ENCODE results near the gene GPR146.

GRCh38 chr7:1085266-1085665 lies 40.9 kb downstream of the GPR146 start:
- TF ChIP-seq CTCF (IDR thresholded peaks at IDR 0.05) (no peak), POLR2A (IDR thresholded peaks at IDR 0.05) (no peak), EP300 (IDR thresholded peaks at IDR 0.05) (no peak)
